Kidney (tissue), 14 donors: ENCODE results near the gene CIBAR2. TPM values are rescaled to one million over a fixed set of nuclear protein-coding genes. Genes with fewer than 3 reads are reported as not detected.
A peak's percentile ranks its signal among the peaks of the same experiment; 100 is the strongest.

Source experiments
- DNase-seq, 5 donors: peaks; one replicate each; pipeline ENCODE4 v3.0.0-alpha.2; 2013 to 2020
- FAIRE-seq: peaks from 2 replicates; lab custom pipeline; 2012; peaks lifted over from hg19 to GRCh38; lab: Jason Lieb, UNC
- H3K27ac ChIP-seq, 2 donors: one replicate each; pipeline ENCODE4 v1.7.0; 2013; ENCODE audit warnings: low read depth in 2 of 2, low read length in 2 of 2, inconsistent platforms in 1 of 2
- H3K27me3 ChIP-seq: one replicate; pipeline ENCODE4 v1.7.1; 2013; ENCODE audit warnings: low read length, inconsistent platforms; ENCODE audit not compliant: control insufficient read depth, insufficient read depth
- H3K36me3 ChIP-seq, 3 donors: one replicate each; pipeline versions ENCODE4 v1.7.0 to v1.7.1; 2013; ENCODE audit warnings: low read length in 3 of 3, control low read depth in 1 of 3, inconsistent platforms in 1 of 3; ENCODE audit not compliant: insufficient read depth in 3 of 3, control insufficient read depth in 2 of 3
- H3K4me1 ChIP-seq, 3 donors: one replicate each; pipeline versions ENCODE4 v1.7.0 to v1.7.1; 2013; ENCODE audit warnings: low read length in 3 of 3, inconsistent platforms in 1 of 3, low read depth in 1 of 3; ENCODE audit not compliant: control insufficient read depth in 2 of 3, insufficient read depth in 2 of 3
- H3K4me3 ChIP-seq, 3 donors: one replicate each; pipeline versions ENCODE4 v1.7.0 to v1.8.1; 2013; ENCODE audit warnings: low read length in 3 of 3, control low read depth in 1 of 3, inconsistent platforms in 1 of 3
- H3K9ac ChIP-seq, 3 donors: one replicate each; pipeline versions ENCODE4 v1.7.0 to v1.7.1; 2013; ENCODE audit warnings: low read length in 3 of 3, control low read depth in 1 of 3, inconsistent platforms in 1 of 3
- H3K9me3 ChIP-seq, 3 donors: one replicate each; pipeline versions ENCODE4 v1.7.0 to v1.7.1; 2013; ENCODE audit warnings: low read length in 3 of 3, control low read depth in 1 of 3, inconsistent platforms in 1 of 3; ENCODE audit not compliant: control insufficient read depth in 2 of 3, insufficient read depth in 1 of 3
- intact Hi-C: fragments of 100-400 bp; cut with DNase I; formaldehyde crosslinking; loops from one replicate; pipeline ENCODE4 v1.11.1; 2022
- polyA plus RNA-seq: library from polyadenylated mRNA; stranded (reverse); fragments of 350-450 nt; fragmentation: Illumina TruSeq; extraction: RNeasy Lipid Tissue Mini Kit (QIAGEN cat#74804); gene quantifications from one replicate; pipeline ENCODE4 v1.2.3, GENCODE V29; 2014; ENCODE audit warnings: low read depth, low replicate concordance; ENCODE audit not compliant: insufficient read depth
- total RNA-seq: library from RNA; stranded (reverse); fragmentation: NEBNext Ultra II Directional; extraction: Animal tissue kit (Norgen Biotek cat#: 25700); gene quantifications from one replicate; pipeline ENCODE4 v1.2.1, GENCODE V29; 2021
- TF ChIP-seq, protein P1 (sequence below): IDR thresholded peaks from 3 replicates; pipeline ENCODE4 v1.5.1; 2012; ENCODE audit warnings: mild to moderate bottlenecking, moderate library complexity, borderline replicate concordance; ENCODE audit not compliant: insufficient read depth; ENCODE audit errors: extremely low read depth
- donor health status: control.
- donor health status: control.
- donor health status: control.
- donor health status: control.
- donor health status: control.
- donor health status: DM: yes; HTN: yes; CAD: no.
- donor health status: Normal renal cell carcinoma (clear cell type).

Gene CIBAR2
- total and polyA plus RNA-seq, 2 donors from 2014 or later = 1.6 TPM; not detected in 1

DNA sequence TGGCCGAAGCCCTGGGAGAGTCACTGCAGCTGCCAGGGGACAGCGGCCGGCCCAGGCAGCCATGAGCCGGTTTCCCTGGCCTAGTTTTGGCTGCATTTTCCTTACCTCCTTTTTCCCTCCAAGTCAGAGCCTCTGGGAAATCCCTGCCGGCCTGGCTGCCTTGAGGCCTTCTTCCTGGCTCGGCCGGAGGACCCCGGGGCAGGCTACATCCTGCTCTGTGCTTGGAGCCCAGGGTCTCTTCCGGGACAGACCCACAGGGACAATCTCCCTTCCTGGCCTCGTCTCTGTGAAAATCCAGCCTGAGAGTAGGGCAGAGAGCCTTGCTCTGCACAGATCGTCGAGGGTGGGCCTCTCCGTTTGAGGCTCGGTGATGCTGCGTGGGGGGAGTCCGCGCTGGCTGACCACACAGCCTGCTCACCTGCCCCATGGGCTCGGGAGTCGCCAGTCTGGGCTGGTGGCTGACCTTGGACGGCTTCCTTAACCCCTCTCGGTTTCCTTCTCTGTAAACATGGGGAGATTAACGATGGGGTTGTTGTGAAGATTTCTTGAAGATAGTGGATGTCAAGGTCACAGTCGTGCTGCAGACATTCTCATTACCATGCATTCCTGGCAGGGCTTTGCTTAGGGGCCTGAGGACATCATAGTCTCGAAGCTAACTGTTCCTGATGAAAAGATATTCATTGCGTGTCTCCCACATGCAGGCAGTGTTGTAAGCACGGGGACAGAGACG lies 34.8 kb upstream of the CIBAR2 start:
- H3K4me3 ChIP-seq = no peak overlapping the region
- peak in 2 of 5 donors; percentile 78 to 83 for DNase-seq
- H3K9ac ChIP-seq = peak overlapping the region in 1 of 3 donors; percentile 52
- intact Hi-C loops = no loop called here
- TF ChIP-seq, protein P1, sequence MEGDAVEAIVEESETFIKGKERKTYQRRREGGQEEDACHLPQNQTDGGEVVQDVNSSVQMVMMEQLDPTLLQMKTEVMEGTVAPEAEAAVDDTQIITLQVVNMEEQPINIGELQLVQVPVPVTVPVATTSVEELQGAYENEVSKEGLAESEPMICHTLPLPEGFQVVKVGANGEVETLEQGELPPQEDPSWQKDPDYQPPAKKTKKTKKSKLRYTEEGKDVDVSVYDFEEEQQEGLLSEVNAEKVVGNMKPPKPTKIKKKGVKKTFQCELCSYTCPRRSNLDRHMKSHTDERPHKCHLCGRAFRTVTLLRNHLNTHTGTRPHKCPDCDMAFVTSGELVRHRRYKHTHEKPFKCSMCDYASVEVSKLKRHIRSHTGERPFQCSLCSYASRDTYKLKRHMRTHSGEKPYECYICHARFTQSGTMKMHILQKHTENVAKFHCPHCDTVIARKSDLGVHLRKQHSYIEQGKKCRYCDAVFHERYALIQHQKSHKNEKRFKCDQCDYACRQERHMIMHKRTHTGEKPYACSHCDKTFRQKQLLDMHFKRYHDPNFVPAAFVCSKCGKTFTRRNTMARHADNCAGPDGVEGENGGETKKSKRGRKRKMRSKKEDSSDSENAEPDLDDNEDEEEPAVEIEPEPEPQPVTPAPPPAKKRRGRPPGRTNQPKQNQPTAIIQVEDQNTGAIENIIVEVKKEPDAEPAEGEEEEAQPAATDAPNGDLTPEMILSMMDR = no peak
- H3K9me3 ChIP-seq = no peaks in the 10 kb centered on the region
- H3K27ac ChIP-seq = peak overlapping the region; percentile 55 to 79
- no peak for FAIRE-seq
- H3K36me3 ChIP-seq = no peaks in the 10 kb centered on the region
- no peaks in the 10 kb centered on the region for H3K27me3 ChIP-seq
- H3K4me1 ChIP-seq = peaks cover 4 to 34% (median 30%) of the 10 kb centered on the region in 3 donors

DNA sequence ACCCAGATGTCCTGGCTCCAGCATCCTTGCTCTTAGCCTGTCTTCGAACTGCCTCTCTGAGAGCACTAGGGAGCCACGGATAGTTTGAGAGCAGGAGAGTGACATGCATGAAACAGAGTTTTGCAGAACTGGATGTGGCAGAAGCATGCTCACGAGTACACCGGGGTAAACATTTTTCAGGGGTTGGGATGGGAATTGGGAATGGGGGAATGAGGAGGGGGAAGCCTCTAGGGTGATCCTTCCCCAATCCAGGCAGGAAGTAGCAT lies 34.2 kb upstream of the CIBAR2 start:
- intact Hi-C loops = no loop called here
- DNase-seq (no peak), FAIRE-seq (no peak)
- Histone ChIP-seq H3K27me3 (no peaks in the 10 kb centered on the region), H3K9me3 (no peaks in the 10 kb centered on the region), H3K4me3 (no peak overlapping the region), H3K36me3 (no peaks in the 10 kb centered on the region), H3K27ac (peak overlapping the region; percentile 55 to 79), H3K9ac (no peak overlapping the region), H3K4me1 (peaks cover 4 to 32% (median 30%) of the 10 kb centered on the region in 3 donors)
- TF ChIP-seq, protein P1 = no peak

DNA sequence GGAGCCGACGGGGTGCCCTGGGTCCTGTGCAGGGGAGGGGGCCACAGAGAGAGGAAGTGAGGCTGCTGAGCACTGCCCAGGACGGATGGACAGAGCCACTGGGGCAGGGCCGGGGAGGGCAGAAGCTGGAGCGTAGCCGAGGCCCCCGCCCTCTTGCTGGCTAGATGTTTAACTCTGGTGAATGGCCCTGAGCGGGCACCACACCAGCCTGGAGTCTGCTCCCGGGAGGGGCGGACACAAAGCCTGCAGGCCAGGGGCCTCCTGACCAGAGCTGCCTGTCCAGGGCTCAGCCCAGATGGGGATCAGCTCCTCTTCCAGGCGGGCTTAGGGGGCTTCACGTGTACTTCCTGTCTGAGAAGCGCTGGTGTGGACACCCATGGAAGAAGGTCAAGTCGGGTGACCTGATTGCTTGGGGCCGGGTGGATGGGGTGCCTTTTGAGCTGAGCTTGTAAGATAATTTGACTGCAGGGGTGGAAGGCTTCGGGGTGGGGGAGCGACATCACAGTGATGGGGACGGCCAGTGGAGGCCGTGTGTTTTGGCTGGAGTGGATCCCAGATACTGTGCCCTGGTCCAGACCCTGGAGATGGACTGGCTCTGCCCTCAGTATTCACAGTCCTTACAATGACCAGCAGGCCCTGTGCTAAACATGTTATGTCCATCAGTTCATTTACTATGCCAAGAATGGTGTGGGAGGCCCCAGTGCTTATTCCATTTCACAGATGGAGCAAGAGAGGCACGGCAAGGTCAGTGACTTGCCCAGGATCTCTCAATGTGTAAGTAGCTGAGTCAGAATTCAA lies 33.7 kb upstream of the CIBAR2 start:
- DNase-seq (peak in 1 of 5 donors; percentile 68), FAIRE-seq (no peak)
- H3K9ac ChIP-seq = no peak overlapping the region
- H3K27me3 ChIP-seq = no peaks in the 10 kb centered on the region
- no peaks in the 10 kb centered on the region for H3K9me3 ChIP-seq
- peaks cover 4 to 28% (median 26%) of the 10 kb centered on the region in 3 donors for H3K4me1 ChIP-seq
- no peak overlapping the region for H3K27ac ChIP-seq
- H3K36me3 ChIP-seq = no peaks in the 10 kb centered on the region
- H3K4me3 ChIP-seq = no peak overlapping the region
- intact Hi-C loops = no loop called here
- TF ChIP-seq, protein P1 = no peak
